MM.1S (cell line): ENCODE results near the gene REX1BD.

Source experiments
- CTCF ChIP-seq: fragments of 300-600 bp; sonication (generic); IDR thresholded peaks from 2 replicates; pipeline ENCODE4 v1.5.1; 2016; ENCODE audit warnings: antibody characterized with exemption, low read length, mixed read lengths
- EZH2phosphoT487 ChIP-seq: fragments of 300-600 bp; sonication (generic); IDR thresholded peaks from 2 replicates; pipeline ENCODE4 v1.6.1; 2018; ENCODE audit warnings: antibody characterized with exemption, low read length

- TF ChIP-seq CTCF: no peak
- no peak for TF ChIP-seq EZH2phosphoT487
These were observed 6.3 kb downstream of the REX1BD start for GRCh38 chr19:18594824-18595373.
